K562 (cell line): Measurements from ENCODE around the gene DAPK2. TPM values are rescaled to one million over a fixed set of nuclear protein-coding genes. Genes with fewer than 3 reads are reported as not detected.
A peak's percentile ranks its signal among the peaks of the same experiment; 100 is the strongest.

ENCODE experiments used
- FOS ChIP-seq: IDR thresholded peaks from 3 replicates; pipeline ENCODE4 v1.6.1; 2011; ENCODE audit not compliant: insufficient read length; ENCODE audit errors: extremely low read depth
- MAX ChIP-seq: sonication (generic); formaldehyde crosslinking; IDR thresholded peaks from 2 replicates; pipeline ENCODE4 v1.9.0; 2022; ENCODE audit warnings: mild to moderate bottlenecking, missing genetic modification reagents
- MTA3 ChIP-seq: fragments of 450-650 bp; formaldehyde crosslinking; IDR thresholded peaks from 2 replicates; pipeline ENCODE4 v1.6.1; 2017; ENCODE audit warnings: mild to moderate bottlenecking, borderline replicate concordance
- NELFE ChIP-seq: IDR thresholded peaks from 2 replicates; pipeline ENCODE4 v1.6.1; 2011; ENCODE audit warnings: mild to moderate bottlenecking; ENCODE audit not compliant: insufficient read depth, insufficient read length
- PBX2 ChIP-seq, 2 experiments: IDR thresholded peaks in 1 of 2; conservative IDR thresholded peaks in 1 of 2; 2 replicates each; pipeline ENCODE4 v1.6.1; 2016; ENCODE audit warnings: low read depth in 2 of 2, mild to moderate bottlenecking in 1 of 2, missing compliant biosample characterization in 1 of 2, missing genetic modification characterization in 1 of 2, moderate library complexity in 1 of 2
- RB1 ChIP-seq: fragments of 450-650 bp; IDR thresholded peaks from 2 replicates; pipeline ENCODE4 v1.6.1; 2017; ENCODE audit warnings: low read depth, mild to moderate bottlenecking
- SIX5 ChIP-seq, 2 experiments: IDR thresholded peaks; 2 replicates each; pipeline ENCODE4 v1.6.1; 2011; ENCODE audit warnings: low read length in 2 of 2, borderline replicate concordance in 1 of 2, low read depth in 1 of 2, mild to moderate bottlenecking in 1 of 2, moderate library complexity in 1 of 2; ENCODE audit not compliant: insufficient read depth in 1 of 2
- STAG1 ChIP-seq: sonication (generic); formaldehyde crosslinking; IDR thresholded peaks from 2 replicates; pipeline ENCODE4 v1.5.0; 2020; ENCODE audit warnings: missing genetic modification reagents, borderline replicate concordance
- ZNF124 ChIP-seq: sonication (generic); formaldehyde crosslinking; IDR thresholded peaks from 2 replicates; pipeline ENCODE4 v1.8.1; 2022; ENCODE audit warnings: missing genetic modification reagents
- ZNF133 ChIP-seq: fragments of 250-450 bp; sonication (Bioruptor Pico); IDR thresholded peaks from 2 replicates; pipeline ENCODE4 v1.4.0; 2020; ENCODE audit warnings: mild to moderate bottlenecking
- ZNF217 ChIP-seq: sonication (generic); formaldehyde crosslinking; IDR thresholded peaks from 2 replicates; pipeline ENCODE4 v1.8.0; 2022; ENCODE audit warnings: mild to moderate bottlenecking, missing genetic modification reagents
- ZNF224 ChIP-seq: sonication (generic); formaldehyde crosslinking; IDR thresholded peaks from 2 replicates; pipeline ENCODE4 v1.8.0; 2022; ENCODE audit warnings: mild to moderate bottlenecking, missing genetic modification reagents
- ZNF436 ChIP-seq: fragments of 250-450, 450-650 bp; sonication (Bioruptor Pico); formaldehyde crosslinking; IDR thresholded peaks from 2 replicates; pipeline ENCODE4 v1.7.0; 2020; ENCODE audit warnings: mild to moderate bottlenecking
- ZNF518B ChIP-seq: fragments of 250-450 bp; sonication (Bioruptor Pico); IDR thresholded peaks from 2 replicates; pipeline ENCODE4 v1.5.0; 2021; ENCODE audit warnings: mild to moderate bottlenecking, moderate library complexity
- ZNF764 ChIP-seq: fragments of 250-450 bp; sonication (Bioruptor Pico); IDR thresholded peaks from 2 replicates; pipeline ENCODE4 v1.4.0; 2020; ENCODE audit warnings: low read depth, mild to moderate bottlenecking, moderate library complexity
- polyA plus RNA-seq, 8 experiments: library from polyadenylated mRNA; depleted of rRNA in 4 of 8; stranded (reverse) in 5 of 8; unstranded in 3 of 8; fragments of >200 nt; fragmentation: Nextera tagmentation in 2 of 8; fragmentation: Illumina TruSeq in 1 of 8; extraction: Ambion mirVana in 2 of 8; extraction: Trizol in 1 of 8; gene quantifications; 2 replicates each; pipeline versions ENCODE4 v1.2.1 to v1.2.3, GENCODE V29; 2011 to 2014; ENCODE audit warnings: inconsistent platforms in 1 of 8, missing spikeins in 1 of 8
- total RNA-seq, 7 experiments: library from RNA; depleted of rRNA in 6 of 7; stranded (reverse); fragments of >200 nt in 6 of 7; fragmentation: Illumina TruSeq in 2 of 7; extraction: Trizol in 2 of 7; gene quantifications; 2 replicates each; pipeline versions ENCODE4 v1.2.1 to v1.2.3, GENCODE V29; 2011 to 2021; ENCODE audit warnings: low replicate concordance in 1 of 7
- TF ChIP-seq, protein P1 (sequence below): fragments of 250-450 bp; sonication (Bioruptor Pico); IDR thresholded peaks from 2 replicates; pipeline ENCODE4 v1.5.0; 2020; ENCODE audit warnings: mild to moderate bottlenecking, borderline replicate concordance
- TF ChIP-seq, protein P2 (sequence below): fragments of 250-450 bp; sonication (Bioruptor Pico); IDR thresholded peaks from 2 replicates; pipeline ENCODE4 v1.5.0; 2020; ENCODE audit warnings: mild to moderate bottlenecking

The DAPK2 gene
- total and polyA plus RNA-seq, 9 of the 15 experiments (the other 6 are each of a cell fraction or from before 2014, with no cell fraction given) = 0.14 to 5.2 (median 2.2) TPM

DNA sequence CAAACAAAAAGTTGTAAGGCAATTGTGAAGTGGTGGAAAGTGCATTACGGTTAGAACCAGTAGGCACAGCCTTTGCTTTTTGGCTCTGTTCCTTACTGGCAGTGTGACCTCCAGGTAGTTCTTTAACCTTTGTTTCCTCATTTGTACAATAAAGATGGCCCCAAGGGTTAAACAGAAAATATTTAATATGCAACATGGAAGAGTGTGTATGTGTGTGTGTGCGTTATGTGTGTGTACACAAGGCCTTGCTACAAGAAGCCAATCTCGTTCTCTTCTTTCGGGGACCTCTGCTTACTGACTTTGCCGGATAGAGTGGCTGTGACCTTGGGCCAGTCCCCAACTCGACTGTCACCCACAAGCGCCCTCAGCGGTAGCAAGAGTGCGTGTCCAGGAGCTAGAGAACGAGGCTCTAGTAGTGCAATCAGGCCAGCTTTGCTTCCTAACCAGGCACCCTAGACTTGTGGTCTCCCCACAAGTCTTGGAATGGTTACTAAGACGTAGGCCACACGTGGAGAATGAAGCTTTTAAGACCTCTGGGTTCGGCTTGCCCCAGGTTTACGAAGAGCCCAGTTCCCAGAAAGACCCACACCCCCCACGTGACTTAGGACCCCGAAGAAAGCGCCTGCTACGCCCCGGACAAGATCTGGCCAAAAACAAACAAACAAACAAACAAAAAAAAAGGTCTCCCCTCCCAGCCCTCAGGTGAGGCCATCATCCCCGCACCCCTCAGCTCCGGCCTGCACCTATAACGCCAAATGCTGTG lies 46.8 kb upstream of the DAPK2 start (continued):
- TF ChIP-seq ZNF224 (CRISPR knock-in tag) (no peak), NELFE (no peak), ZNF217 (CRISPR knock-in tag) (no peak), MTA3 (no peak), SIX5 (IDR thresholded peaks at IDR 0.05; ENCODE audit: borderline replicate concordance in 1 of 2, insufficient read depth in 1 of 2, low read depth in 1 of 2, low read length in 2 of 2) (no peak), RB1 (peak; percentile 53; the same call in 1 of the 2 replicates), FOS (no peak), ZNF764 (CRISPR knock-in tag) (no peak), ZNF436 (CRISPR knock-in tag) (no peak), PBX2 (CRISPR knock-in tag; IDR thresholded peaks at IDR 0.05; ENCODE audit: low read depth) (no peak), PBX2 (tag; conservative IDR thresholded peaks at IDR 0.05; ENCODE audit: low read depth) (no peak), STAG1 (CRISPR knock-in tag) (no peak), ZNF124 (CRISPR knock-in tag) (no peak), MAX (CRISPR knock-in tag) (peak; percentile 60), ZNF518B (no peak), ZNF133 (CRISPR knock-in tag) (no peak)
- TF ChIP-seq, protein P1, sequence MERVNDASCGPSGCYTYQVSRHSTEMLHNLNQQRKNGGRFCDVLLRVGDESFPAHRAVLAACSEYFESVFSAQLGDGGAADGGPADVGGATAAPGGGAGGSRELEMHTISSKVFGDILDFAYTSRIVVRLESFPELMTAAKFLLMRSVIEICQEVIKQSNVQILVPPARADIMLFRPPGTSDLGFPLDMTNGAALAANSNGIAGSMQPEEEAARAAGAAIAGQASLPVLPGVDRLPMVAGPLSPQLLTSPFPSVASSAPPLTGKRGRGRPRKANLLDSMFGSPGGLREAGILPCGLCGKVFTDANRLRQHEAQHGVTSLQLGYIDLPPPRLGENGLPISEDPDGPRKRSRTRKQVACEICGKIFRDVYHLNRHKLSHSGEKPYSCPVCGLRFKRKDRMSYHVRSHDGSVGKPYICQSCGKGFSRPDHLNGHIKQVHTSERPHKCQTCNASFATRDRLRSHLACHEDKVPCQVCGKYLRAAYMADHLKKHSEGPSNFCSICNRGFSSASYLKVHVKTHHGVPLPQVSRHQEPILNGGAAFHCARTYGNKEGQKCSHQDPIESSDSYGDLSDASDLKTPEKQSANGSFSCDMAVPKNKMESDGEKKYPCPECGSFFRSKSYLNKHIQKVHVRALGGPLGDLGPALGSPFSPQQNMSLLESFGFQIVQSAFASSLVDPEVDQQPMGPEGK (CRISPR knock-in tag) = no peak
- TF ChIP-seq, protein P2, sequence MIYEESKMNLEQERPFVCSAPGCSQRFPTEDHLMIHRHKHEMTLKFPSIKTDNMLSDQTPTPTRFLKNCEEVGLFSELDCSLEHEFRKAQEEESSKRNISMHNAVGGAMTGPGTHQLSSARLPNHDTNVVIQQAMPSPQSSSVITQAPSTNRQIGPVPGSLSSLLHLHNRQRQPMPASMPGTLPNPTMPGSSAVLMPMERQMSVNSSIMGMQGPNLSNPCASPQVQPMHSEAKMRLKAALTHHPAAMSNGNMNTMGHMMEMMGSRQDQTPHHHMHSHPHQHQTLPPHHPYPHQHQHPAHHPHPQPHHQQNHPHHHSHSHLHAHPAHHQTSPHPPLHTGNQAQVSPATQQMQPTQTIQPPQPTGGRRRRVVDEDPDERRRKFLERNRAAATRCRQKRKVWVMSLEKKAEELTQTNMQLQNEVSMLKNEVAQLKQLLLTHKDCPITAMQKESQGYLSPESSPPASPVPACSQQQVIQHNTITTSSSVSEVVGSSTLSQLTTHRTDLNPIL (CRISPR knock-in tag) = no peak
